Activated T-cell treated with anti-CD3 and anti-CD28 coated beads for 1 hour (primary cell): ENCODE measurements around the gene CENATAC.
"Not testable (repeated sequence)": the region's sequence is repeated elsewhere in the genome, so short reads cannot be mapped to it uniquely, and the experiment has no call there.

Source experiments
- DNase-seq: peaks from one replicate; pipeline ENCODE4 v3.0.0-alpha.2; 2020; ENCODE audit warnings: low read depth

Gene CENATAC

GRCh38 chr11:119055901-119056300, 58.0 kb downstream of the CENATAC start:
- DNase-seq: no peak

- DNase-seq: peak; percentile 16
These were observed 58.6 kb downstream of the CENATAC start for GRCh38 chr11:119056421-119056999.

DNA sequence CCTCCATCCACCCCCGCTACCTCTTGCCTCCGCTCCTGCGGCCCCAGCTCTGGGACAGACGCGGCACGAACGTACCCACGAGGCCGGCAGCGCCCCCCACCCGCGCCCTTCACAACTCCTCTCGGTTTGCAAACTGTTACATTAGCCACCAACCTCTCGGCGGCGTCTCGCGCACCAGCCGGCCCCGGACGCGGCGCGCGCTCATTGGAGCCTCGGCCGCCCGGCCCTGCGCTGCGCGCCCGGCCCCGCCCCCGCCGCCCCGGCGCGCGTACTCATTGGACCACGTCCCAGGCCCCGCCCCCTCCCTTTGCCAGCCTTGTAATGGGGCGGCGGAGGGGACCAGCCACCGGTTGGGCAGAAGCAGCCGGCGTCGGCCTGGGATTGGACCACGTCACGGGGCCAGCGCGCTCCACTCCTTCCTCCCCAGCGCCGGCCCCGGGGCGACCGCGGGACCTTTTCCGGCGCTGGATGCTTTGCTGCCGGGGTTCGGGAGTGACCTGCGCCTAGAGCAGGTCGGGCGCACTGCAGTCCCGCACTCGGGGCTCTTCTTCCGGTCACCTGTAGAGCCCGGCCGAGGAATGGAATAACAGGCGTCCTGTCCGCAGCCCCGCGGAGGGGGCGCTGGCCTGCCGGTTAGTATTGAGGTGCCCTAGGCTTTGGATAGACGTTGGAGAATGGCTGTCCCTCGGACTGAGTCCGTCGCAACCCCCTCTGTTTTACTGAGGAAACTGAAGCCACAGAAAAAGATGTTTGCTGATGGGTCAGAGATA, 59.2 kb downstream of the CENATAC start, which contains the start of gene HYOU1:
Gene HYOU1 (minus strand): TSS at position 206 of the 770 bp plus-strand sequence. CDS start 1,045 bp downstream, outside the sequence.
- DNase-seq: peak; percentile 99

DNA sequence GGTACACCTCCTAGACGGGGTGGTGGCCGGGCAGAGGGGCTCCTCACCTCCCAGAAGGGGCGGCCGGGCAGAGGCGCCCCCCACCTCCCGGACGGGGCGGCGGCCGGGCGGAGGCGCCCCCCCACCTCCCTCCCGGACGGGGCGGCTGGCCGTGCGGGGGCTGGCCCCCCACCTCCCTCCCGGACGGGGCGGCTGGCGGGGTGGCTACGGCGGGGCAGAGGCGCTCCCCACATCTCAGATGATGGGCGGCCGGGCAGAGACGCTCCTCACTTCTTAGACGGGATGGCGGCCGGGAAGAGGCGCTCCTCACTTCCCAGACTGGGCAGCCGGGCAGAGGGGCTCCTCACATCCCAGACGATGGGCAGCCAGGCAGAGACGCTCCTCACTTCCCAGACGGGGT, 61.2 kb downstream of the CENATAC start:
- not testable (repeated sequence) for DNase-seq

DNA sequence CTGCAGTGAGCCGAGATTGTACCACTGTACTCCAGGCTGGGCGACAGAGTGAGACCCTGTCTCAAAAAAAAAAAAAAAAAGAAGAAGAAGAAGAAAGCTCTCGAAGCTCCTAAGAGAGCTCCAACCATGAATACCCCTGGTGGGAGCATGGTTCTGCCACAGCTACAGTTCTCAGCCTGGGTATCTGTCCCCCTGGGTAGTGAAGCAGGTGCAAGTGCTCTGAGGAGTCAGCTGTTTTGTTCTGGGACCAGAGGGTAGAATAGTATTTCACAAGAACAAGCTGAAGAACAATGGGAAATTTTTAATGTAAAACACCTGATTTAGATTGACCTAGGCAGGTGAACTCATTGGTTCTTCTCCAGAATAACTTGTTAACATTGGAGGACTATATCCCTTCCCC, 63.3 kb downstream of the CENATAC start:
- no peak for DNase-seq

DNA sequence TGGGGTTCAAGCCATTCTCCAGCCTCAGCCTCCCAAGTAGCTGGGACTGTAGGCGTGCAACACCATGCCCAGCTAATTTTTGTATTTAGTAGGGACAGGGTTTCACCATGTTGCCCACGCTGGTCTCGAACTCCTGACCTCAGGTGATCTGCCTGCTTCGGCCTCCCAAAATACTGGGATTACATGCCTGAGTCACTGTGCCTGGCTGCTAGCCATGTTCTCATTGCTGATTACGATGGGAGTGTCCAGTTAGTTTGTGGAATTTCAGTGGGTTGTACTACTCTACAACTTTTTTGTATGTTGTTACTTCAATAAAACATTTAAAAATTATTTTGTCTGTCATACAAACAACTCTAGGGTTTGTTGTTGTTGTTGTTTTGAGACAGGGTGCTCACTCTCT, 64.8 kb downstream of the CENATAC start:
- no peak for DNase-seq

GRCh38 chr11:119065369-119065768, 67.4 kb downstream of the CENATAC start:
- peak; percentile 19 for DNase-seq
